ENCODE data around the gene PIN1.
"Not testable (repeated sequence)": the region's sequence is repeated elsewhere in the genome, so short reads cannot be mapped to it uniquely, and the experiment has no call there.

The PIN1 gene

GRCh38 chr19:9834726-9835506 is at the start of gene PIN1:
Gene PIN1 (plus strand): TSS chr19:9835318. CDS start chr19:9835345, 27 bp downstream.
- in situ Hi-C loops (cut with MboI; ENCODE audit: low sequenced_read_pairs), result no loop called here

GRCh38 chr19:9785367-9786331 is 49.5 kb upstream of the PIN1 start:
- in situ Hi-C loops (cut with MboI; ENCODE audit: low sequenced_read_pairs), result no loop called here

- in situ Hi-C loops (cut with MboI; ENCODE audit: low sequenced_read_pairs), result no loop called here
Observed at GRCh38 chr19:9786342-9786741, 48.8 kb upstream of the PIN1 start.

- in situ Hi-C loops (cut with MboI; ENCODE audit: low sequenced_read_pairs), result no loop called here
Observed at GRCh38 chr19:9786819-9787218, 48.3 kb upstream of the PIN1 start.

- in situ Hi-C loops (cut with MboI; ENCODE audit: low sequenced_read_pairs), result not testable (repeated sequence)
Observed at GRCh38 chr19:9788604-9789003, 46.5 kb upstream of the PIN1 start.

- in situ Hi-C loops (cut with MboI; ENCODE audit: low sequenced_read_pairs), result no loop called here
Observed at GRCh38 chr19:9789066-9789465, 46.1 kb upstream of the PIN1 start.

GRCh38 chr19:9789579-9789978 is 45.5 kb upstream of the PIN1 start:
- in situ Hi-C loops (cut with MboI; ENCODE audit: low sequenced_read_pairs), result not testable (repeated sequence)

GRCh38 chr19:9791073-9791367 is 44.1 kb upstream of the PIN1 start:
- in situ Hi-C loops (cut with MboI; ENCODE audit: low sequenced_read_pairs), result loop anchor here (10.0 kb wide), 2 partner anchors 166 to 656 kb away; partner anchors contain the start of gene ZNF561

GRCh38 chr19:9791552-9792205 is 43.4 kb upstream of the PIN1 start:
- in situ Hi-C loops (cut with MboI; ENCODE audit: low sequenced_read_pairs), result loop anchor here (10.0 kb wide), 2 partner anchors 167 to 657 kb away; partner anchors contain the start of gene ZNF561

GRCh38 chr19:9792206-9793070 is 42.7 kb upstream of the PIN1 start:
- in situ Hi-C loops (cut with MboI; ENCODE audit: low sequenced_read_pairs), result loop anchor here (10.0 kb wide), 2 partner anchors 168 to 658 kb away; partner anchors contain the start of gene ZNF561

GRCh38 chr19:9793071-9793591 is 42.0 kb upstream of the PIN1 start:
- in situ Hi-C loops (cut with MboI; ENCODE audit: low sequenced_read_pairs), result loop anchor here (10.0 kb wide), 2 partner anchors 168 to 658 kb away; partner anchors contain the start of gene ZNF561

- in situ Hi-C loops (cut with MboI; ENCODE audit: low sequenced_read_pairs), result loop anchor here (10.0 kb wide), 2 partner anchors 171 to 661 kb away; partner anchors contain the start of gene ZNF561
Observed at GRCh38 chr19:9796113-9796773, 38.9 kb upstream of the PIN1 start.

- in situ Hi-C loops (cut with MboI; ENCODE audit: low sequenced_read_pairs), result loop anchor here (10.0 kb wide), 2 partner anchors 173 to 663 kb away; partner anchors contain the start of gene ZNF561
Observed at GRCh38 chr19:9797871-9798270, 37.2 kb upstream of the PIN1 start.

GRCh38 chr19:9799162-9799561 is 36.0 kb upstream of the PIN1 start:
- in situ Hi-C loops (cut with MboI; ENCODE audit: low sequenced_read_pairs), result loop anchor here (10.0 kb wide), 2 partner anchors 174 to 664 kb away; partner anchors contain the start of gene ZNF561

GRCh38 chr19:9801976-9802375 is 33.1 kb upstream of the PIN1 start:
- in situ Hi-C loops (cut with MboI; ENCODE audit: low sequenced_read_pairs), result no loop called here

- in situ Hi-C loops (cut with MboI; ENCODE audit: low sequenced_read_pairs), result no loop called here
Observed at GRCh38 chr19:9806803-9807202, 28.3 kb upstream of the PIN1 start.

GRCh38 chr19:9808855-9809824 is 26.0 kb upstream of the PIN1 start:
- in situ Hi-C loops (cut with MboI; ENCODE audit: low sequenced_read_pairs), result no loop called here

- in situ Hi-C loops (cut with MboI; ENCODE audit: low sequenced_read_pairs), result no loop called here
Observed at GRCh38 chr19:9811139-9811538, 24.0 kb upstream of the PIN1 start.
